PC-3 (cell line): ENCODE measurements around the gene ST6GALNAC3.

Experiments
- CTCF ChIP-seq: fragments of 300-600 bp; sonication (generic); conservative IDR thresholded peaks from 2 replicates; pipeline ENCODE4 v1.5.1; 2017; ENCODE audit warnings: antibody characterized with exemption, low read depth, mild to moderate bottlenecking, low read length
- EZH2 ChIP-seq: fragments of 300-600 bp; sonication (generic); IDR thresholded peaks from one replicate; pipeline ENCODE4 v1.6.1; 2017; ENCODE audit warnings: antibody characterized with exemption, mild to moderate bottlenecking, low read length; ENCODE audit not compliant: unreplicated experiment
- EZH2phosphoT487 ChIP-seq: fragments of 300-600 bp; sonication (generic); IDR thresholded peaks from 2 replicates; pipeline ENCODE4 v1.6.1; 2018; ENCODE audit warnings: mild to moderate bottlenecking, antibody characterized with exemption, low read length, borderline replicate concordance

- TF ChIP-seq CTCF (no peak), EZH2 (no peak), EZH2phosphoT487 (no peak)
Observed at GRCh38 chr1:76366726-76367125, 292.2 kb downstream of the ST6GALNAC3 start.
